WTC11 (cell line): Measurements from ENCODE around the gene CHADL. TPM values are rescaled to one million over a fixed set of nuclear protein-coding genes. Genes with fewer than 3 reads are reported as not detected.

Experiments
- ARID4B ChIP-seq: sonication (generic); formaldehyde crosslinking; IDR thresholded peaks from 2 replicates; pipeline ENCODE4 v1.8.0; 2023; ENCODE audit warnings: missing genetic modification reagents, mild to moderate bottlenecking, borderline replicate concordance
- CREB1 ChIP-seq: sonication (generic); formaldehyde crosslinking; IDR thresholded peaks from 2 replicates; pipeline ENCODE4 v1.8.0; 2023; ENCODE audit warnings: mild to moderate bottlenecking, missing genetic modification reagents
- ELF4 ChIP-seq: sonication (generic); formaldehyde crosslinking; IDR thresholded peaks from 2 replicates; pipeline ENCODE4 v1.8.1; 2022; ENCODE audit warnings: low read depth, mild to moderate bottlenecking, moderate library complexity, missing genetic modification reagents
- EMX1 ChIP-seq: fragments of 250-450 bp; sonication (Bioruptor Pico); IDR thresholded peaks from 2 replicates; pipeline ENCODE4 v1.8.0; 2021; ENCODE audit warnings: mild to moderate bottlenecking
- ESRRA ChIP-seq: sonication (generic); formaldehyde crosslinking; IDR thresholded peaks from 2 replicates; pipeline ENCODE4 v1.8.1; 2022; ENCODE audit warnings: mild to moderate bottlenecking, missing genetic modification reagents, borderline replicate concordance
- ETV6 ChIP-seq: sonication (generic); formaldehyde crosslinking; IDR thresholded peaks from 2 replicates; pipeline ENCODE4 v1.8.1; 2022; ENCODE audit warnings: mild to moderate bottlenecking, missing genetic modification reagents
- FOXP4 ChIP-seq: sonication (generic); formaldehyde crosslinking; IDR thresholded peaks from 2 replicates; pipeline ENCODE4 v1.8.0; 2022; ENCODE audit warnings: mild to moderate bottlenecking, missing genetic modification reagents
- GABPB1 ChIP-seq: sonication (generic); formaldehyde crosslinking; IDR thresholded peaks from 2 replicates; pipeline ENCODE4 v1.8.1; 2023; ENCODE audit warnings: mild to moderate bottlenecking, missing genetic modification reagents
- GTF2I ChIP-seq: fragments of 250-450 bp; sonication (Bioruptor Pico); conservative IDR thresholded peaks from 2 replicates; pipeline ENCODE4 v1.4.0; 2021; ENCODE audit warnings: mild to moderate bottlenecking
- KAT7 ChIP-seq: sonication (generic); formaldehyde crosslinking; IDR thresholded peaks from 2 replicates; pipeline ENCODE4 v1.8.1; 2023; ENCODE audit warnings: missing genetic modification reagents, mild to moderate bottlenecking, borderline replicate concordance
- MAX ChIP-seq: sonication (generic); formaldehyde crosslinking; IDR thresholded peaks from 2 replicates; pipeline ENCODE4 v1.8.0; 2022; ENCODE audit warnings: mild to moderate bottlenecking, missing genetic modification reagents
- MXD4 ChIP-seq: fragments of 250-450 bp; sonication (Bioruptor Pico); IDR thresholded peaks from 2 replicates; pipeline ENCODE4 v1.8.0; 2021; ENCODE audit warnings: mild to moderate bottlenecking, moderate library complexity, borderline replicate concordance
- NFATC4 ChIP-seq: fragments of 250-450 bp; sonication (Bioruptor Pico); IDR thresholded peaks from 2 replicates; pipeline ENCODE4 v1.9.0; 2021; ENCODE audit warnings: mild to moderate bottlenecking
- NFYB ChIP-seq: sonication (generic); formaldehyde crosslinking; conservative IDR thresholded peaks from 2 replicates; pipeline ENCODE4 v1.8.0; 2022; ENCODE audit warnings: low read depth, missing genetic modification reagents
- NR3C1 ChIP-seq: sonication (generic); formaldehyde crosslinking; conservative IDR thresholded peaks from 2 replicates; pipeline ENCODE4 v1.8.1; 2023; ENCODE audit warnings: low read depth, mild to moderate bottlenecking, missing genetic modification reagents
- PRRX2 ChIP-seq: fragments of 250-450 bp; sonication (Bioruptor Pico); IDR thresholded peaks from 2 replicates; pipeline ENCODE4 v1.8.0; 2021; ENCODE audit warnings: mild to moderate bottlenecking
- SMAD3 ChIP-seq: sonication (generic); formaldehyde crosslinking; IDR thresholded peaks from 2 replicates; pipeline ENCODE4 v1.8.0; 2022; ENCODE audit warnings: missing genetic modification reagents, mild to moderate bottlenecking, borderline replicate concordance
- SP1 ChIP-seq: sonication (generic); formaldehyde crosslinking; conservative IDR thresholded peaks from 2 replicates; pipeline ENCODE4 v1.8.1; 2022; ENCODE audit warnings: missing genetic modification reagents
- TEAD4 ChIP-seq: sonication (generic); formaldehyde crosslinking; IDR thresholded peaks from 2 replicates; pipeline ENCODE4 v1.8.0; 2022; ENCODE audit warnings: mild to moderate bottlenecking, missing genetic modification reagents
- ZNF219 ChIP-seq: sonication (generic); formaldehyde crosslinking; IDR thresholded peaks from 2 replicates; pipeline ENCODE4 v1.8.0; 2023; ENCODE audit warnings: missing genetic modification reagents, mild to moderate bottlenecking, borderline replicate concordance
- ZNF263 ChIP-seq: sonication (generic); formaldehyde crosslinking; IDR thresholded peaks from 2 replicates; pipeline ENCODE4 v1.8.1; 2022; ENCODE audit warnings: low read depth, mild to moderate bottlenecking, moderate library complexity, missing genetic modification reagents
- total RNA-seq: library from RNA; stranded (reverse); gene quantifications from 3 replicates; pipeline ENCODE4 v1.2.3, GENCODE V29; 2021
- TF ChIP-seq, protein P1 (sequence below): sonication (generic); formaldehyde crosslinking; IDR thresholded peaks from 2 replicates; pipeline ENCODE4 v1.8.1; 2022; ENCODE audit warnings: missing genetic modification reagents, borderline replicate concordance
- TF ChIP-seq, protein P2 (sequence below): sonication (generic); formaldehyde crosslinking; IDR thresholded peaks from 2 replicates; pipeline ENCODE4 v1.8.1; 2023; ENCODE audit warnings: mild to moderate bottlenecking, missing genetic modification reagents, moderate library complexity
- TF ChIP-seq, protein P3 (sequence below): sonication (generic); formaldehyde crosslinking; IDR thresholded peaks from 2 replicates; pipeline ENCODE4 v1.8.1; 2023; ENCODE audit warnings: mild to moderate bottlenecking, missing genetic modification reagents, moderate library complexity
- TF ChIP-seq, protein P4 (sequence below): sonication (generic); formaldehyde crosslinking; IDR thresholded peaks from 2 replicates; pipeline ENCODE4 v1.8.1; 2022; ENCODE audit warnings: low read depth, mild to moderate bottlenecking, moderate library complexity, missing genetic modification reagents, borderline replicate concordance

Gene CHADL
- total RNA-seq, 1 experiment from 2014 or later: 1.2 TPM

DNA sequence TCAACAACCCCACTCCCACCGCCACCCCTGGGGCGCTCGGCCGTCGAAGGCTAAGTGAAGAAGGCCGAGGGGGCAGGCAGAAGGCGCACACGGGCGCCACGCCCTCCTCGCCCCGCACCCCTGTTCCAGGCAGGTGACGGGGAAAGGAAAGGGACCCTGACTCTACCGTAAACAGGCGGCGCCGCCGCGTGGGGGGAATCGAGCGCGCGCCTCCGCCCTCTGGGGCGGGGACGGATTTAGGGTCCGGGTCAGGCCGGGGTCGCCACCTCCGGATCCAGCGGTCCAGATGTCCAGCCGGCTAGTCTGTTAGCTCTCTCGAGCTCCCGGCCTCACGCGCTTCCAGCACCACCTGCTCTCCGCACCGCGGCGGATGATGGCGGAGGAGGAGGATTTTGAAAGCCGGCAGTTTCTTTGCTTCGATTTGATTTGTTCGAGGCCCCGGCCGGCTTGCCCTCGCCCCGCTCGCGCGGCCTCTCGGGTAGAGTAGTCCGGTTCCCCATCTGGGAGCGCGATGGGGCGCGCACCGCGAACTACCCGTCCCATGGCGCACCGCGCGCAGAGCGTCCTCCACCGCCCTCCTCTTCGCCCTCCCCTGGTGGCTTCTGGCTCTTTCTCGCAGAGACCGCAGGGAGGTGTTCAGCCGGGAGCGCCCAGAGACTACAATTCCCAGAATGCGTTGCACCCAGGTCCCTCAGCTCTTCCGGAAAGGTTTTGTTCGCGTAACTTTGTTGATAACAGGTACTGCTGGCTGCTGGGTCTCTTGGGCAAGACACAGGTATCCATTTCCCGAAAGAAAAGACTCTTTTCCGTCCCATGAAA is 45.3 kb upstream of the CHADL start, which contains the start of gene RANGAP1 (continued):
- TF ChIP-seq ARID4B (CRISPR knock-in tag) (peak; percentile 64; the same call in 1 of the 2 replicates), GTF2I (no peak), ZNF219 (CRISPR knock-in tag) (no peak), KAT7 (CRISPR knock-in tag) (no peak), SMAD3 (CRISPR knock-in tag) (peak; percentile 70; the same call in 1 of the 2 replicates), ETV6 (CRISPR knock-in tag) (peak; percentile 31; the same call in 1 of the 2 replicates), NFYB (CRISPR knock-in tag) (peak; percentile 49; the same call in 1 of the 2 replicates), ESRRA (CRISPR knock-in tag) (peak; percentile 75; the same call in 1 of the 2 replicates), NFATC4 (CRISPR knock-in tag) (no peak), TEAD4 (no peak), NR3C1 (CRISPR knock-in tag) (peak; percentile 79; the same call in 1 of the 2 replicates), GABPB1 (CRISPR knock-in tag) (peak; percentile 60; the same call in 1 of the 2 replicates), ELF4 (CRISPR knock-in tag) (no peak), SP1 (peak; percentile 65), ZNF263 (CRISPR knock-in tag) (no peak; the same call in 1 of the 2 replicates), MXD4 (CRISPR knock-in tag) (no peak), FOXP4 (peak; percentile 52; the same call in 1 of the 2 replicates), EMX1 (CRISPR knock-in tag) (no peak), MAX (CRISPR knock-in tag) (peak; percentile 91), PRRX2 (CRISPR knock-in tag) (no peak), CREB1 (CRISPR knock-in tag) (no peak)
- TF ChIP-seq, protein P1, sequence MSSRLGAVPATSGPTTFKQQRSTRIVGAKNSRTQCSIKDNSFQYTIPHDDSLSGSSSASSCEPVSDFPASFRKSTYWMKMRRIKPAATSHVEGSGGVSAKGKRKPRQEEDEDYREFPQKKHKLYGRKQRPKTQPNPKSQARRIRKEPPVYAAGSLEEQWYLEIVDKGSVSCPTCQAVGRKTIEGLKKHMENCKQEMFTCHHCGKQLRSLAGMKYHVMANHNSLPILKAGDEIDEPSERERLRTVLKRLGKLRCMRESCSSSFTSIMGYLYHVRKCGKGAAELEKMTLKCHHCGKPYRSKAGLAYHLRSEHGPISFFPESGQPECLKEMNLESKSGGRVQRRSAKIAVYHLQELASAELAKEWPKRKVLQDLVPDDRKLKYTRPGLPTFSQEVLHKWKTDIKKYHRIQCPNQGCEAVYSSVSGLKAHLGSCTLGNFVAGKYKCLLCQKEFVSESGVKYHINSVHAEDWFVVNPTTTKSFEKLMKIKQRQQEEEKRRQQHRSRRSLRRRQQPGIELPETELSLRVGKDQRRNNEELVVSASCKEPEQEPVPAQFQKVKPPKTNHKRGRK (CRISPR knock-in tag): no peak
- TF ChIP-seq, protein P2, sequence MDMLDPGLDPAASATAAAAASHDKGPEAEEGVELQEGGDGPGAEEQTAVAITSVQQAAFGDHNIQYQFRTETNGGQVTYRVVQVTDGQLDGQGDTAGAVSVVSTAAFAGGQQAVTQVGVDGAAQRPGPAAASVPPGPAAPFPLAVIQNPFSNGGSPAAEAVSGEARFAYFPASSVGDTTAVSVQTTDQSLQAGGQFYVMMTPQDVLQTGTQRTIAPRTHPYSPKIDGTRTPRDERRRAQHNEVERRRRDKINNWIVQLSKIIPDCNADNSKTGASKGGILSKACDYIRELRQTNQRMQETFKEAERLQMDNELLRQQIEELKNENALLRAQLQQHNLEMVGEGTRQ (CRISPR knock-in tag): no peak; the same call in 1 of the 2 replicates
- TF ChIP-seq, protein P3, sequence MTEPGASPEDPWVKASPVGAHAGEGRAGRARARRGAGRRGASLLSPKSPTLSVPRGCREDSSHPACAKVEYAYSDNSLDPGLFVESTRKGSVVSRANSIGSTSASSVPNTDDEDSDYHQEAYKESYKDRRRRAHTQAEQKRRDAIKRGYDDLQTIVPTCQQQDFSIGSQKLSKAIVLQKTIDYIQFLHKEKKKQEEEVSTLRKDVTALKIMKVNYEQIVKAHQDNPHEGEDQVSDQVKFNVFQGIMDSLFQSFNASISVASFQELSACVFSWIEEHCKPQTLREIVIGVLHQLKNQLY: no peak
- TF ChIP-seq, protein P4, sequence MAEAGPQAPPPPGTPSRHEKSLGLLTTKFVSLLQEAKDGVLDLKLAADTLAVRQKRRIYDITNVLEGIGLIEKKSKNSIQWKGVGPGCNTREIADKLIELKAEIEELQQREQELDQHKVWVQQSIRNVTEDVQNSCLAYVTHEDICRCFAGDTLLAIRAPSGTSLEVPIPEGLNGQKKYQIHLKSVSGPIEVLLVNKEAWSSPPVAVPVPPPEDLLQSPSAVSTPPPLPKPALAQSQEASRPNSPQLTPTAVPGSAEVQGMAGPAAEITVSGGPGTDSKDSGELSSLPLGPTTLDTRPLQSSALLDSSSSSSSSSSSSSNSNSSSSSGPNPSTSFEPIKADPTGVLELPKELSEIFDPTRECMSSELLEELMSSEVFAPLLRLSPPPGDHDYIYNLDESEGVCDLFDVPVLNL (CRISPR knock-in tag): peak; percentile 63; the same call in 1 of the 2 replicates
